ENCODE measurements around the gene SERPINB2. TPM values are rescaled to one million over a fixed set of nuclear protein-coding genes. Genes with fewer than 3 reads are reported as not detected.

SERPINB2 gene
- total RNA-seq, 2 experiments from 2014 or later: not detected

GRCh38 chr18:63882333-63883141 is 5.0 kb upstream of the SERPINB2 start:
- no peaks in the 10 kb centered on the region for H3K36me3 Mint-ChIP-seq (ENCODE audit: low read depth)
- H3K4me3 Mint-ChIP-seq: no peak overlapping the region
- TF ChIP-seq CTCF (IDR thresholded peaks at IDR 0.05): no peak
- intact Hi-C loops (cut with micrococcal nuclease): no loop called here
- DNase-seq (no peak), ATAC-seq (no peak)
- H3K27ac Mint-ChIP-seq: no peak overlapping the region
- peaks cover 17% of the 10 kb centered on the region for H3K27me3 Mint-ChIP-seq
- no peaks in the 10 kb centered on the region for H3K9me3 Mint-ChIP-seq
- ChIA-PET POLR2A (no interaction called here), CTCF (no interaction called here)
- H3K4me1 Mint-ChIP-seq (ENCODE audit: low read depth): peaks cover 6% of the 10 kb centered on the region

DNA sequence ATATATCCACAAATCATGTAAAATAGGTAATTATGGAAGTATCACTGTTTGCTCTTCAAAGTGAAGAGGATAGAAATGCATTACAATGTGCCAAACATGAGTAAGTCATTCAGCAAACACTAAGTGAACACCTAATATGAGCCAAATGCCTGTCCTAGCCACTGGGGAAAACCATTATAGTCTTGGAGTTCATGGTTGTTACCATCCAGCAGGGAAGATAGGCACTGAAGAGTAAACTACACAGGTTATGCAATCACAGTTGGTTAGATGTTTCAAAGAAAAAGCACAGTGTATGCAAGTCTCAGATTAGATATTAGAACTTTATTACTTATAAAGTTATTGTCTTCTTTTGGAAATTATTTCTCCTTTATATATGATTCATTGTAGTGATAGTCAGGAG is 3.9 kb upstream of the SERPINB2 start:
- ChIA-PET CTCF (no interaction called here), POLR2A (no interaction called here)
- DNase-seq (no peak), ATAC-seq (no peak)
- Mint-ChIP-seq H3K9me3 (no peaks in the 10 kb centered on the region), H3K36me3 (ENCODE audit: low read depth) (no peaks in the 10 kb centered on the region), H3K4me1 (ENCODE audit: low read depth) (peaks cover 6% of the 10 kb centered on the region), H3K27me3 (peaks cover 17% of the 10 kb centered on the region), H3K27ac (no peak overlapping the region), H3K4me3 (no peak overlapping the region)
- intact Hi-C loops (cut with micrococcal nuclease): no loop called here
- TF ChIP-seq CTCF (IDR thresholded peaks at IDR 0.05): no peak

GRCh38 chr18:63888470-63889190 is 1.1 kb downstream of the SERPINB2 start:
- no peak for TF ChIP-seq CTCF (IDR thresholded peaks at IDR 0.05)
- no peaks in the 10 kb centered on the region for H3K9me3 Mint-ChIP-seq
- H3K4me3 Mint-ChIP-seq: no peak overlapping the region
- ChIA-PET POLR2A (no interaction called here), CTCF (no interaction called here)
- no peak overlapping the region for H3K27ac Mint-ChIP-seq
- intact Hi-C loops (cut with micrococcal nuclease): no loop called here
- H3K4me1 Mint-ChIP-seq (ENCODE audit: low read depth): peaks cover 2% of the 10 kb centered on the region
- no peaks in the 10 kb centered on the region for H3K36me3 Mint-ChIP-seq (ENCODE audit: low read depth)
- ATAC-seq: no peak
- peaks cover 14% of the 10 kb centered on the region for H3K27me3 Mint-ChIP-seq
- DNase-seq: no peak

DNA sequence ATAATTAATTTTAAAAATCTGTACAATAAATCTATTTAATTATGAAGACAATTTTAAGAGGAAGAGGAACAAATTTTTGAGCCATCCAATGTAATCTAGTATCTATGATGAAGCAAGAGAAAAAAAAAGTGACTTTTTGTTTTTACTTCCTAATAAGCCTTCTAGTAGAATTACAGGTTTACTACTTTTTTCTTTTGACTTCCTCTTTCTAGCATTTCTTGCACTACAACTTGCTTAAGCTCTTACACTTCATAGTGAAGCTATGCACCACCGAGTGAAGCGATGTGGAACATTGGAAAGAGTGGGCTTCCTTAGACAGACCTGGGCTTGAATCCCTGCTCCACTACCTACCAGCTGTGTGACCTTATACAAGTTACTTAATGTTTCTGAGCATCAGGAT is 2.1 kb downstream of the SERPINB2 start:
- Mint-ChIP-seq H3K4me1 (ENCODE audit: low read depth) (peaks cover 2% of the 10 kb centered on the region), H3K9me3 (no peaks in the 10 kb centered on the region), H3K4me3 (no peak overlapping the region), H3K27ac (no peak overlapping the region), H3K36me3 (ENCODE audit: low read depth) (no peaks in the 10 kb centered on the region), H3K27me3 (peaks cover 12% of the 10 kb centered on the region)
- no peak for DNase-seq
- ChIA-PET POLR2A (no interaction called here), CTCF (no interaction called here)
- ATAC-seq: no peak
- TF ChIP-seq CTCF (IDR thresholded peaks at IDR 0.05): no peak
- intact Hi-C loops (cut with micrococcal nuclease): no loop called here

All from activated CD8-positive, alpha-beta T cell treated with anti-CD3 and anti-CD28 coated beads for 36 hours (primary cell).